ENCODE data around the gene GPRC5C. TPM values are rescaled to one million over a fixed set of nuclear protein-coding genes. Genes with fewer than 3 reads are reported as not detected.

The GPRC5C gene
- total and polyA plus RNA-seq, 8 donors = 38.2 to 106 (median 49.9) TPM

DNA sequence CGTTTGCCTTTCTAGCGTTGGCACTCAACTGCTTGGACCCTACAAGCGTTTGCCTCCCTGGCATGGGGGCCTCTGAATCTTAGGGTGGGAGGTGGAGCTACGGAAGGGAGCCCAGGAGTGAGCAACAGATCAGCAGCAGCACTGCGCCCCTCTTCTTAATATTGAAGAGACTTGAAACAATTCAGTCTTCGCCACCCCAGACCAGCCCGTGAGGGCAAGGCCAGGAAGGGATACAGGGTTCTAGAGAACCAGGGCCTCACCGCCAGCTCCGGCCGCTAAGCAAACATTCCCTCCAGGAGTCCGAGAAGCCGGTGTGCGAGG, 1.5 kb upstream of the GPRC5C start:
- Histone ChIP-seq H3K4me1 (peaks cover 25 to 33% (median 32%) of the 10 kb centered on the region in 3 donors), H3K27ac (peak overlapping the region; percentile 99), H3K36me3 (no peaks in the 10 kb centered on the region), H3K4me3 (peak overlapping the region in 3 of 4 donors; percentile 80 to 89 (median 82)), H3K27me3 (no peaks in the 10 kb centered on the region), H3K9me3 (no peaks in the 10 kb centered on the region)
- DNase-seq (peak in 2 of 6 donors; percentile 61 to 79), FAIRE-seq (no peak), ATAC-seq (no peak)
- WGBS, 2 donors = 5 to 13% methylated on average over 13 of the region's 13 CpGs
- TF ChIP-seq, protein P1, sequence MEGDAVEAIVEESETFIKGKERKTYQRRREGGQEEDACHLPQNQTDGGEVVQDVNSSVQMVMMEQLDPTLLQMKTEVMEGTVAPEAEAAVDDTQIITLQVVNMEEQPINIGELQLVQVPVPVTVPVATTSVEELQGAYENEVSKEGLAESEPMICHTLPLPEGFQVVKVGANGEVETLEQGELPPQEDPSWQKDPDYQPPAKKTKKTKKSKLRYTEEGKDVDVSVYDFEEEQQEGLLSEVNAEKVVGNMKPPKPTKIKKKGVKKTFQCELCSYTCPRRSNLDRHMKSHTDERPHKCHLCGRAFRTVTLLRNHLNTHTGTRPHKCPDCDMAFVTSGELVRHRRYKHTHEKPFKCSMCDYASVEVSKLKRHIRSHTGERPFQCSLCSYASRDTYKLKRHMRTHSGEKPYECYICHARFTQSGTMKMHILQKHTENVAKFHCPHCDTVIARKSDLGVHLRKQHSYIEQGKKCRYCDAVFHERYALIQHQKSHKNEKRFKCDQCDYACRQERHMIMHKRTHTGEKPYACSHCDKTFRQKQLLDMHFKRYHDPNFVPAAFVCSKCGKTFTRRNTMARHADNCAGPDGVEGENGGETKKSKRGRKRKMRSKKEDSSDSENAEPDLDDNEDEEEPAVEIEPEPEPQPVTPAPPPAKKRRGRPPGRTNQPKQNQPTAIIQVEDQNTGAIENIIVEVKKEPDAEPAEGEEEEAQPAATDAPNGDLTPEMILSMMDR (IDR thresholded peaks at IDR 0.05) = no peak
- intact Hi-C loops (cut with DNase I) = no loop called here

DNA sequence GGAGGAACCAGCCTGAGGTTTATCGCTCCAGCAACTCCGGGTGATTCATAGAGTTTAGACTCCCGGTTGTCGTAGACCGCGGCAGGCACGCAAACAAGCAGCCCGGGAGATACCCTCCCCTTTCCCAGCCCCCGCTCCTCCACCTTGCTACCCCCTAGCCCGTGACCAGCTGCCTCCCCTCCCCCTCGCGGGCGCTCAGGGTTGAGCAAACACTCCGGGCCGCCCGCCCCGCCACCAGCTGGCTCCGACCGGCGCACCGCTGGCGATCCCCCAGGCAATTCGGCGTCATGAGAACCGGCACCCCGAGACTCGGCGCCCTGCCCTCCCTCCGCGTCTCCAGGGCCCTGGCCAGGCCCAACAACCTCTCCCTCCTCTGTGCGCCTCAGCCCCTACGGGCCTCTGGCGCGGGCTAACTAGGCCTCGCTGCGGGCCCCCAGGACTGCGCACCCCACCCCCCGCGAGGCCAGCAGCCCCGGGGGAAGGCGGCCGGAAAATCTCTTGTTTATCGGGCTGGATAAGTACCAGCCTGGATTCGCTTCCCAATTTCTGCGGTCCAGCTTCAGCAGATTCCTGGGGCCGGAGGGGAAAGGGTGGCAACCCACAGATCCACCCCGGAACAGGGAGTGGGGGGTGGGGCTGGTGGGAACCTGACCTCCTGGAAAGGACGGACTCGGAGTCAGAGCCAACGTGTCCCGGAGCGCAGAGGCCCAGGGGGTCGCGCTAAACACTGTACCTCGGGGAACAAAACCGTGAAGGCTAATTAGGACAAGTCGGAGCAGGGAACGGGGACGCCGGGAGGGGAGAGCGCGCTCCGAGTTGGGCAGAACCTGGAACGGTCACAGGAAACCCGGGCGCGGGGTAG, 951 bp upstream of the GPRC5C start:
- H3K9me3 ChIP-seq = no peaks in the 10 kb centered on the region
- peak overlapping the region; percentile 42 to 89 (median 81) for H3K4me3 ChIP-seq
- intact Hi-C loops (cut with DNase I) = no loop called here
- no peak for FAIRE-seq
- peak; percentile 94 to 97 (median 96) for DNase-seq
- TF ChIP-seq, protein P1 (IDR thresholded peaks at IDR 0.05) = no peak
- peaks cover 31 to 39% (median 37%) of the 10 kb centered on the region in 3 donors for H3K4me1 ChIP-seq
- H3K36me3 ChIP-seq = no peaks in the 10 kb centered on the region
- 1 to 2% methylated on average over 56 to 67 of the region's 67 CpGs for WGBS, 2 donors
- ATAC-seq = peak; percentile 62 to 76 (median 70)
- no peaks in the 10 kb centered on the region for H3K27me3 ChIP-seq
- H3K27ac ChIP-seq = peak overlapping the region; percentile 99

GRCh38 chr17:74432424-74432690, 469 bp downstream of the GPRC5C start:
- ATAC-seq (peak in 1 of 4 donors; percentile 13), DNase-seq (peak in 1 of 6 donors; percentile 85), FAIRE-seq (no peak)
- TF ChIP-seq, protein P1 (IDR thresholded peaks at IDR 0.05) = no peak
- Histone ChIP-seq H3K36me3 (no peaks in the 10 kb centered on the region), H3K9me3 (no peaks in the 10 kb centered on the region), H3K4me3 (peak overlapping the region; percentile 42 to 89 (median 81)), H3K4me1 (peaks cover 39 to 49% (median 39%) of the 10 kb centered on the region in 3 donors), H3K27me3 (no peaks in the 10 kb centered on the region), H3K27ac (peak overlapping the region; percentile 99)
- intact Hi-C loops (cut with DNase I) = no loop called here
- 1% methylated on average over 33 of the region's 33 CpGs for WGBS, 2 donors

- peaks cover 34 to 45% (median 38%) of the 10 kb centered on the region in 3 donors for H3K4me1 ChIP-seq
These were observed 991 bp downstream of the GPRC5C start for GRCh38 chr17:74432766-74433391.

More at GRCh38 chr17:74432766-74433391, 991 bp downstream of the GPRC5C start:
- Histone ChIP-seq H3K4me3 (peak overlapping the region; percentile 42 to 89 (median 81)), H3K36me3 (no peaks in the 10 kb centered on the region), H3K9me3 (no peaks in the 10 kb centered on the region), H3K27me3 (no peaks in the 10 kb centered on the region), H3K27ac (peak overlapping the region; percentile 99)
- 5 to 6% methylated on average over 23 of the region's 23 CpGs for WGBS, 2 donors
- no peak for DNase-seq
- ATAC-seq = no peak
- TF ChIP-seq, protein P1 (IDR thresholded peaks at IDR 0.05) = no peak
- no peak for FAIRE-seq
- intact Hi-C loops (cut with DNase I) = no loop called here
